HEK293T (cell line): Measurements from ENCODE around the gene CDH4.

ENCODE experiments used
- ARNT ChIP-seq: fragments of 450-650 bp; IDR thresholded peaks from 2 replicates; pipeline ENCODE4 v1.6.1; 2017; ENCODE audit warnings: mild to moderate bottlenecking
- HDGF ChIP-seq: fragments of 450-650 bp; IDR thresholded peaks from 2 replicates; pipeline ENCODE4 v1.6.1; 2017; ENCODE audit warnings: antibody characterized with exemption, borderline replicate concordance
- PKNOX1 ChIP-seq: fragments of 450-650 bp; IDR thresholded peaks from 2 replicates; pipeline ENCODE4 v1.6.1; 2016

GRCh38 chr20:61631751-61632150 lies 379.7 kb downstream of the CDH4 start:
- TF ChIP-seq ARNT (no peak), HDGF (no peak), PKNOX1 (no peak)
